B cell (primary cell): ENCODE results near the gene PCSK4. TPM values are rescaled to one million over a fixed set of nuclear protein-coding genes. Genes with fewer than 3 reads are reported as not detected.

Experiments used
- ATAC-seq: fragments of 200-7000 bp; cut with Tn5 transposase; one replicate; pipeline ENCODE4 v1.10.0; 2021; ENCODE audit warnings: low read depth, mild to moderate bottlenecking, moderate number of reproducible peaks, moderate library complexity
- CTCF ChIA-PET: fragments of 350-600 bp; sonication (Branson Sonifier 250); formaldehyde crosslinking; loops from one replicate; lab custom pipeline; 2021; ENCODE audit warnings: antibody characterized with exemption, inconsistent platforms; lab: Charles Lee
- POLR2A ChIA-PET: fragments of 350-600 bp; sonication (Branson Sonifier 250); formaldehyde crosslinking; loops from one replicate; lab custom pipeline; 2021; ENCODE audit warnings: antibody characterized with exemption; lab: Charles Lee
- DNase-seq: peaks from one replicate; pipeline ENCODE4 v3.0.0; 2013
- H2AFZ ChIP-seq: 2 replicates; pipeline ENCODE4 v1.6.1; 2012; ENCODE audit warnings: mild to moderate bottlenecking, low read depth, low read length; ENCODE audit not compliant: insufficient read depth, poor library complexity, severe bottlenecking
- H3K27ac ChIP-seq, 2 donors: 1 replicate in 1 of 2; 2 replicates in 1 of 2; pipeline ENCODE4 v1.5.1; 2012 to 2013; ENCODE audit warnings: low read length in 2 of 2, mild to moderate bottlenecking in 2 of 2, moderate library complexity in 1 of 2
- H3K27me3 ChIP-seq, 4 experiments: fragments of 200-600 bp in 1 of 4; sonication (generic) in 1 of 4; replicated peaks in 1 of 4; 1 replicate in 2 of 4; 2 replicates in 2 of 4; pipeline versions ENCODE4 v1.6.1 to v1.7.0; 2013 to 2016; ENCODE audit warnings: low read length in 3 of 4, mild to moderate bottlenecking in 2 of 4, mixed read lengths in 1 of 4, moderate library complexity in 1 of 4; ENCODE audit not compliant: insufficient read depth in 4 of 4, control insufficient read depth in 3 of 4; ENCODE audit errors: control extremely low read depth in 1 of 4
- H3K36me3 ChIP-seq, 2 experiments: replicated peaks in 1 of 2; 1 replicate in 1 of 2; 2 replicates in 1 of 2; pipeline versions ENCODE4 v1.6.1 to v1.7.1; 2013; ENCODE audit warnings: low read length in 1 of 2; ENCODE audit not compliant: insufficient read depth in 2 of 2, control insufficient read depth in 1 of 2; ENCODE audit errors: control extremely low read depth in 1 of 2, extremely low read depth in 1 of 2
- H3K4me1 ChIP-seq, 2 donors: fragments of 200-600 bp in 1 of 2; sonication (generic) in 1 of 2; 1 replicate in 1 of 2; 2 replicates in 1 of 2; pipeline versions ENCODE4 v1.5.1 to v1.6.1; 2013 to 2017; ENCODE audit warnings: low read length in 2 of 2; ENCODE audit not compliant: control insufficient read depth in 2 of 2, insufficient read depth in 2 of 2
- H3K4me2 ChIP-seq: replicated peaks from 2 replicates; pipeline ENCODE3; 2012; ENCODE audit warnings: mild to moderate bottlenecking, low read depth, low read length; ENCODE audit not compliant: poor library complexity, severe bottlenecking
- H3K4me3 ChIP-seq, 5 experiments: fragments of 200-600 bp in 1 of 5; sonication (generic) in 1 of 5; 1 replicate in 3 of 5; 2 replicates in 2 of 5; pipeline versions ENCODE4 v1.5.1 to v1.7.0; 2011 to 2016; ENCODE audit warnings: low read length in 4 of 5, mild to moderate bottlenecking in 4 of 5, low read depth in 2 of 5, control low read depth in 1 of 5, moderate library complexity in 1 of 5; ENCODE audit not compliant: insufficient read depth in 1 of 5; ENCODE audit errors: control extremely low read depth in 1 of 5, extremely low read depth in 1 of 5
- H3K79me2 ChIP-seq: fragments of 200-600 bp; sonication (generic); one replicate; pipeline ENCODE4 v1.6.0; 2016; ENCODE audit warnings: low read length; ENCODE audit not compliant: control insufficient read depth, insufficient read depth
- H3K9ac ChIP-seq: fragments of 200-600 bp; sonication (generic); 2 replicates; pipeline ENCODE4 v1.6.1; 2017; ENCODE audit warnings: mild to moderate bottlenecking, low read length, moderate library complexity
- H3K9me3 ChIP-seq, 3 donors: one replicate each; pipeline versions ENCODE4 v1.6.1 to v1.7.1; 2013; ENCODE audit warnings: low read length in 2 of 3; ENCODE audit not compliant: control insufficient read depth in 2 of 3, insufficient read depth in 1 of 3; ENCODE audit errors: control extremely low read depth in 1 of 3
- H4K20me1 ChIP-seq: 2 replicates; pipeline ENCODE4 v1.6.0; 2012; ENCODE audit warnings: mild to moderate bottlenecking, low read length; ENCODE audit not compliant: insufficient read depth, control insufficient read depth, poor library complexity, severe bottlenecking
- H3K27ac Mint-ChIP-seq: one replicate; pipeline ENCODE4 v1.8.0; 2021; ENCODE audit warnings: mixed read lengths
- H3K27me3 Mint-ChIP-seq: one replicate; pipeline ENCODE4 v1.8.0; 2021; ENCODE audit warnings: mixed read lengths
- H3K4me1 Mint-ChIP-seq: one replicate; pipeline ENCODE4 v1.8.0; 2021; ENCODE audit warnings: mixed read lengths
- H3K4me3 Mint-ChIP-seq: one replicate; pipeline ENCODE4 v1.8.0; 2021; ENCODE audit warnings: mixed read lengths
- H3K9me3 Mint-ChIP-seq: one replicate; pipeline ENCODE4 v1.8.0; 2022; ENCODE audit warnings: mixed read lengths; ENCODE audit not compliant: insufficient read depth
- CTCF ChIP-seq: fragments of 200-600 bp; IDR thresholded peaks from one replicate; pipeline ENCODE4 v1.8.0; 2022; ENCODE audit warnings: antibody characterized with exemption, mild to moderate bottlenecking
- EZH2 ChIP-seq: IDR thresholded peaks from 2 replicates; pipeline ENCODE4 v1.6.1; 2012; ENCODE audit warnings: borderline replicate concordance, low read depth, mild to moderate bottlenecking, moderate library complexity, low read length; ENCODE audit not compliant: insufficient read depth, poor library complexity, severe bottlenecking
- WGBS: methylation state at CpG from one replicate; pipeline ENCODE4 v1.1.5; 2013; ENCODE audit warnings: missing lambda C conversion rate; ENCODE audit not compliant: insufficient coverage; 5-methylcytosine and 5-hydroxymethylcytosine counted together
- intact Hi-C: fragments of 100-400 bp; cut with micrococcal nuclease; formaldehyde crosslinking; loops from one replicate; pipeline ENCODE4 v1.10.0; 2022
- polyA plus RNA-seq: library from polyadenylated mRNA; depleted of rRNA; stranded (reverse); fragments of >200 nt; gene quantifications from 2 replicates; pipeline ENCODE4 v1.2.3, GENCODE V29; 2012
- total RNA-seq, 2 donors: library from RNA; stranded (reverse); fragments of 120-200 nt in 1 of 2; gene quantifications; 1 replicate in 1 of 2; 2 replicates in 1 of 2; pipeline versions ENCODE4 v1.2.3 to v1.2.4, GENCODE V29; 2013 to 2022

Gene PCSK4
- total and polyA plus RNA-seq, 2 donors (not counting 1 experiment from before 2014, with no cell fraction given), result 1.1 to 1.3 TPM

DNA sequence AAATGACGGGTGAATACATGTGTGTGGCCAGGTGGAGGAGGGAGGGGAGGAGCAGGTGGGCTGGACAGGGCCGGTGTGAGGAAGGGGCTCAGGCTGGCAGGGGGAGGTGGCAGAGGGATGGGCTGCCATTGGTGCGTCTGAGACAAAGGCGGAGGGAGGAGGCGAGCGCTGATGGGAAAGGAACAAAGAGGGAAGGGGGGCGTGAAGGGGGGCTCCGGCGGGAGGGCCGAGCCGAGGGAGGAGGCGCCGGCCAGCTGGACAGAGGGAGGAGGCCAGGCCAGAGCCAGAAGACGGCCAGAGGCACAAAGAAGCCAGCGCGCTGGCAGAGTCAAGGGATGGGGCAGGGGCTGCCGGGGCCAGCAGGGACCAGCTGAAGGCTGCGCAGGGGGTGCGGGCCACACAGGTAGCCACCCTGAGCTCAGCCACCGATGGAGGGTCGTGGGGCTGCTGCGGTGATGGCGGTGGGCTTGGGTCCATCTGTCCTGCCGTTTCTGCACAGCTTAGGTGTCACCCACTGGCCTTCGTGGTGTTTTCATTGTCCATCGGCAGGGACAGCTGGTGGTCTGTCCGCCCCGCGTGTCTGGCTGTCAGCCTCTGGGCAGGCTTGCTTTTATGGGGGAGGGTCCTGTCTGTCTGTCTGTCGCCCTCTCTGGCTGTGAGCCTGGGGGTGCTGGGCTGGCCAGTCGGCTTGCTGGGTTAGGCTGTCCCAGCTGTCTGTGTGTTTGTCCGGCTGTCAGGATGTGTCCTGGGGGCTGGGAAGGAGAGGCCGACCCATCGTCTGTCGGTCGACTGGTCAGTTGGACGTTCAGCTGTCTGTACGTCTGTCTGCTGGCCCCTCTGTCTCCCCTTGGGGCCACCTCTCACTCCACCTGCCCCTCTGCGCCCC lies 38.0 kb downstream of the PCSK4 start:
- Mint-ChIP-seq H3K27ac (no peak overlapping the region), H3K27me3 (peaks cover 46% of the 10 kb centered on the region), H3K4me3 (no peak overlapping the region), H3K9me3 (no peaks in the 10 kb centered on the region), H3K4me1 (peaks cover 31% of the 10 kb centered on the region)
- TF ChIP-seq EZH2, result no peak
- TF ChIP-seq CTCF, result no peak
- H3K27ac ChIP-seq, result no peak overlapping the region
- H3K4me2 ChIP-seq, result no peak overlapping the region
- peaks cover 12% of the 10 kb centered on the region for H4K20me1 ChIP-seq
- ATAC-seq (no peak), DNase-seq (no peak)
- H3K79me2 ChIP-seq, result no peaks in the 10 kb centered on the region
- WGBS, result 55% methylated on average over 39 of the region's 39 CpGs
- H3K27me3 ChIP-seq, result peaks cover 0 to 86% (median 56%) of the 10 kb centered on the region in 4 experiments
- no peak overlapping the region for H3K9ac ChIP-seq
- peaks cover 39 to 44% of the 10 kb centered on the region in 2 donors for H3K4me1 ChIP-seq
- H3K4me3 ChIP-seq, result no peak overlapping the region
- POLR2A ChIA-PET, result interaction anchor here (0.5 kb wide), 1 partner anchor 11 kb away, joined by 4 read pairs; no protein-coding TSS in a partner anchor
- intact Hi-C loops, result no loop called here
- no peak overlapping the region for H2AFZ ChIP-seq
- CTCF ChIA-PET, result no interaction called here
- H3K36me3 ChIP-seq, result no peaks in the 10 kb centered on the region
- peaks cover 0 to 54% (median 0%) of the 10 kb centered on the region in 3 donors for H3K9me3 ChIP-seq
